ENCODE data around the gene AIM2. TPM values are rescaled to one million over a fixed set of nuclear protein-coding genes. Genes with fewer than 3 reads are reported as not detected.

AIM2 gene, protein sequence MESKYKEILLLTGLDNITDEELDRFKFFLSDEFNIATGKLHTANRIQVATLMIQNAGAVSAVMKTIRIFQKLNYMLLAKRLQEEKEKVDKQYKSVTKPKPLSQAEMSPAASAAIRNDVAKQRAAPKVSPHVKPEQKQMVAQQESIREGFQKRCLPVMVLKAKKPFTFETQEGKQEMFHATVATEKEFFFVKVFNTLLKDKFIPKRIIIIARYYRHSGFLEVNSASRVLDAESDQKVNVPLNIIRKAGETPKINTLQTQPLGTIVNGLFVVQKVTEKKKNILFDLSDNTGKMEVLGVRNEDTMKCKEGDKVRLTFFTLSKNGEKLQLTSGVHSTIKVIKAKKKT
- total RNA-seq (ENCODE audit: low replicate concordance) = not detected in 2 replicates

DNA sequence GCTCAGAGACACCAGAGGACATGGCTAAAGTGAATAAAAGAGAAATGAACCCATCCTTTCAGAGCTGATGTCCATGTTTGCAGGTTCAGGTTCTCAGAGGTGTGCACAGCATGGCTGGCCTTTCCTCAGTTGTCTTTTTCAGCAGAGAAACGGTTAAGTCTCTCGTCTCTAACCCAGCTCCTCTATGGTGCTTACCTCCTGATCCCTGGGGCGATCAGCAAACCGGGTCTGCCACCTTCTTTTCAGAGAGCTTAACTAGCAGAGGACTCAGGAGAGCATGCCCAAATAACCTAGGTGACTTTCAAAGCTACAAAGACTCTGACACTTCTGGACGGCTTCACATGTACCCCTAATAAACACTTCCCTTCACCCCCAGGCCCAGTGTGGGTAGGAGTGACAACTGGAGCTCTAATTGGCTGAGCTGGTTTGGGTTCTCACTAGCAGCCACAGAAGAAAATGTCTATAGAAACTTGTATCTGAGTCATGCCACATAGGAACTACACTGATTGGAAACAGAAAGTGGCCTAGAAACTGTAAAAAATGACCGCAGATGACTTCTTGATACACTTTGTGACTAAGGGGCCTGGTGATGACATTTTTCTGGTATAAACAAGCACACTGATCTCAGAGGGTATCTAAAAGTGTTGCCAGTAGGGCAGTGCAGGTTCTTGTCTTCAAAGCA lies at the start of gene AIM2:
AIM2 (minus strand) TSS at position 329 of the 682 bp plus-strand sequence. CDS start 3,267 bp downstream, outside the sequence.

Other genes starting within 250 kb of the AIM2 start
- not detected in 2 replicates for gene MNDA, start 245.4 kb downstream of the AIM2 start, total RNA-seq (ENCODE audit: low replicate concordance)
- 0.47 TPM in 1 of 2 replicates, not detected in the other for gene PYHIN1, start 145.2 kb downstream of the AIM2 start, total RNA-seq (ENCODE audit: low replicate concordance)
- gene IFI16, start 66.9 kb downstream of the AIM2 start, total RNA-seq (ENCODE audit: low replicate concordance) = 43.4 and 96.5 TPM in 2 replicates
- 0.35 TPM in 1 of 2 replicates, not detected in the other for gene CADM3, start 94.8 kb upstream of the AIM2 start, total RNA-seq (ENCODE audit: low replicate concordance)
- gene ACKR1, start 128.1 kb upstream of the AIM2 start, total RNA-seq (ENCODE audit: low replicate concordance) = not detected in 2 replicates
- not detected in 2 replicates for gene FCER1A, start 225.6 kb upstream of the AIM2 start, total RNA-seq (ENCODE audit: low replicate concordance)